OCI-LY7 (cell line): ENCODE results near the gene SEMA5A.

Source experiments
- CTCF ChIP-seq: fragments of 200-600 bp; sonication (generic); conservative IDR thresholded peaks from 2 replicates; pipeline ENCODE4 v1.5.1; 2014; ENCODE audit warnings: mild to moderate bottlenecking, antibody characterized with exemption, low read length, moderate library complexity, mixed read lengths
- EZH2phosphoT487 ChIP-seq: fragments of 200-600 bp; sonication (generic); IDR thresholded peaks from 2 replicates; pipeline ENCODE4 v1.6.1; 2018; ENCODE audit warnings: low read depth, borderline replicate concordance, mild to moderate bottlenecking, mixed run types, antibody characterized with exemption, low read length, moderate library complexity, mixed read lengths

- TF ChIP-seq EZH2phosphoT487 (no peak), CTCF (no peak)
Observed at GRCh38 chr5:9335269-9335668, 210.6 kb downstream of the SEMA5A start.
